K562 (cell line): ENCODE data around the gene TAPBPL. TPM values are rescaled to one million over a fixed set of nuclear protein-coding genes. Genes with fewer than 3 reads are reported as not detected.

Experiments
- ATF4 ChIP-seq: fragments of 450-650 bp; formaldehyde crosslinking; IDR thresholded peaks from 2 replicates; pipeline ENCODE4 v1.4.0; 2022; ENCODE audit warnings: mild to moderate bottlenecking, moderate library complexity
- C11orf30 ChIP-seq: fragments of 450-650 bp; IDR thresholded peaks from 2 replicates; pipeline ENCODE4 v1.6.1; 2016; ENCODE audit warnings: low read depth, mild to moderate bottlenecking
- CBX1 ChIP-seq: sonication (generic); IDR thresholded peaks from 2 replicates; pipeline ENCODE4 v1.6.1; 2016; ENCODE audit warnings: antibody characterized with exemption, low read depth, mild to moderate bottlenecking
- CREM ChIP-seq: IDR thresholded peaks from 2 replicates; pipeline ENCODE4 v1.6.1; 2014; ENCODE audit warnings: antibody characterized with exemption, low read depth
- EP300 ChIP-seq: IDR thresholded peaks from 2 replicates; pipeline ENCODE4 v1.6.1; 2012; ENCODE audit warnings: low read length, improper control_type of control experiment
- GABPA ChIP-seq: fragments of 200-800 bp; sonication (Bioruptor generic); conservative IDR thresholded peaks from 2 replicates; pipeline ENCODE4 v1.6.1; 2016; ENCODE audit warnings: low read depth, missing genetic modification characterization, missing compliant biosample characterization
- GTF2E2 ChIP-seq: fragments of 200-800 bp; sonication (Bioruptor generic); IDR thresholded peaks from 2 replicates; pipeline ENCODE4 v1.6.1; 2016; ENCODE audit warnings: missing genetic modification characterization, missing compliant biosample characterization
- KDM5B ChIP-seq: fragments of 200-600 bp; sonication (generic); IDR thresholded peaks from 2 replicates; pipeline ENCODE4 v1.6.1; 2012; ENCODE audit warnings: low read depth, mild to moderate bottlenecking, moderate library complexity, low read length, control low read depth, inconsistent platforms; ENCODE audit not compliant: insufficient replicate concordance
- MBD2 ChIP-seq: sonication (generic); IDR thresholded peaks from 2 replicates; pipeline ENCODE4 v1.6.1; 2016; ENCODE audit warnings: low read depth, borderline replicate concordance
- MNT ChIP-seq, 2 experiments: fragments of 450-650 bp; conservative IDR thresholded peaks; 2 replicates each; pipeline ENCODE4 v1.6.1; 2017; ENCODE audit warnings: mild to moderate bottlenecking in 2 of 2, moderate library complexity in 2 of 2
- MYC ChIP-seq, 2 experiments: fragments of 250-450 bp in 1 of 2; sonication (Bioruptor Pico) in 1 of 2; IDR thresholded peaks; 2 replicates each; pipeline versions ENCODE4 v1.5.1 to v1.6.1; 2012 to 2021; ENCODE audit warnings: low read depth in 2 of 2, borderline replicate concordance in 1 of 2, improper control_type of control experiment in 1 of 2, low read length in 1 of 2, mild to moderate bottlenecking in 1 of 2, moderate library complexity in 1 of 2
- NBN ChIP-seq: fragments of 450-650 bp; IDR thresholded peaks from 2 replicates; pipeline ENCODE4 v1.6.1; 2016; ENCODE audit warnings: low read depth, mild to moderate bottlenecking
- NCOA1 ChIP-seq: fragments of 450-650 bp; IDR thresholded peaks from 2 replicates; pipeline ENCODE4 v1.6.1; 2016; ENCODE audit warnings: low read depth
- NELFE ChIP-seq: IDR thresholded peaks from 2 replicates; pipeline ENCODE4 v1.6.1; 2011; ENCODE audit warnings: mild to moderate bottlenecking; ENCODE audit not compliant: insufficient read depth, insufficient read length
- PKNOX1 ChIP-seq: fragments of 450-650 bp; IDR thresholded peaks from 2 replicates; pipeline ENCODE4 v1.6.1; 2016
- POLR2G ChIP-seq: fragments of 200-400 bp; formaldehyde crosslinking; IDR thresholded peaks from 2 replicates; pipeline ENCODE4 v1.6.1; 2017; ENCODE audit warnings: low read depth, mild to moderate bottlenecking, antibody characterized with exemption, low read length, moderate library complexity
- SMAD1 ChIP-seq: fragments of 150-350 bp; IDR thresholded peaks from 2 replicates; pipeline ENCODE4 v1.6.1; 2014; ENCODE audit warnings: low read length, low read depth; ENCODE audit not compliant: partially characterized antibody
- THAP12 ChIP-seq: fragments of 250-450 bp; sonication (Bioruptor Pico); IDR thresholded peaks from 2 replicates; pipeline ENCODE4 v1.9.0; 2021; ENCODE audit warnings: mild to moderate bottlenecking, inconsistent platforms
- ZKSCAN3 ChIP-seq: fragments of 250-450 bp; sonication (Bioruptor Pico); IDR thresholded peaks from 2 replicates; pipeline ENCODE4 v1.4.0; 2020
- ZNF134 ChIP-seq: fragments of 250-450 bp; sonication (Bioruptor Pico); conservative IDR thresholded peaks from 2 replicates; pipeline ENCODE4 v1.4.0; 2020
- ZNF395 ChIP-seq: fragments of 200-800 bp; sonication (Bioruptor generic); IDR thresholded peaks from 2 replicates; pipeline ENCODE4 v1.6.1; 2017; ENCODE audit warnings: missing genetic modification characterization, missing compliant biosample characterization
- polyA plus RNA-seq, 8 experiments: library from polyadenylated mRNA; depleted of rRNA in 4 of 8; stranded (reverse) in 5 of 8; unstranded in 3 of 8; fragments of >200 nt; fragmentation: Nextera tagmentation in 2 of 8; fragmentation: Illumina TruSeq in 1 of 8; extraction: Ambion mirVana in 2 of 8; extraction: Trizol in 1 of 8; gene quantifications; 2 replicates each; pipeline versions ENCODE4 v1.2.1 to v1.2.3, GENCODE V29; 2011 to 2014; ENCODE audit warnings: inconsistent platforms in 1 of 8, missing spikeins in 1 of 8
- total RNA-seq, 7 experiments: library from RNA; depleted of rRNA in 6 of 7; stranded (reverse); fragments of >200 nt in 6 of 7; fragmentation: Illumina TruSeq in 2 of 7; extraction: Trizol in 2 of 7; gene quantifications; 2 replicates each; pipeline versions ENCODE4 v1.2.1 to v1.2.3, GENCODE V29; 2011 to 2021; ENCODE audit warnings: low replicate concordance in 1 of 7

Gene TAPBPL
- total and polyA plus RNA-seq, 9 of the 15 experiments (the other 6 are each of a cell fraction or from before 2014, with no cell fraction given) = 0.29 to 1.6 (median 0.45) TPM

- TF ChIP-seq ZNF395 (CRISPR knock-in tag) (peak; percentile 69; the same call in 1 of the 2 replicates), NCOA1 (peak; percentile 92), NELFE (no peak), MBD2 (peak; percentile 52; the same call in 1 of the 2 replicates), GABPA (peak; percentile 98), EP300 (peak; percentile 32; the same call in 1 of the 2 replicates), C11orf30 (peak; percentile 91), KDM5B (peak; percentile 69), CREM (peak; percentile 74), GTF2E2 (peak; percentile 68; the same call in 1 of the 2 replicates), MYC (IDR thresholded peaks at IDR 0.05; ENCODE audit: low read depth, low read length) (peak; percentile 56), MYC (CRISPR knock-in tag; IDR thresholded peaks at IDR 0.05; ENCODE audit: borderline replicate concordance, low read depth) (no peak), POLR2G (peak; percentile 88), MNT (conservative IDR thresholded peaks at IDR 0.05) (peak; percentile 63 to 75), CBX1 (peak; percentile 74; the same call in 1 of the 2 replicates), ZKSCAN3 (CRISPR knock-in tag) (no peak), ZNF134 (no peak), SMAD1 (peak; percentile 28), PKNOX1 (peak; percentile 56), THAP12 (CRISPR knock-in tag) (no peak), ATF4 (no peak), NBN (peak; percentile 60; the same call in 1 of the 2 replicates)
Observed at GRCh38 chr12:6492838-6493496, 41.1 kb downstream of the TAPBPL start, which contains the start of gene MRPL51 (continued).
